Loucy (cell line): ENCODE measurements around the gene CHST6.
"Not testable (repeated sequence)": the region's sequence is repeated elsewhere in the genome, so short reads cannot be mapped to it uniquely, and the experiment has no call there.

ENCODE experiments used
- H2AFZ ChIP-seq: fragments of 200-600 bp; sonication (generic); 2 replicates; pipeline ENCODE4 v1.6.0; 2016; ENCODE audit warnings: antibody characterized with exemption, mild to moderate bottlenecking, low read length, moderate library complexity
- H3F3A ChIP-seq: fragments of 200-600 bp; 2 replicates; pipeline ENCODE4 v1.6.0; 2016; ENCODE audit warnings: antibody characterized with exemption, low read depth, mild to moderate bottlenecking
- H3K27me3 ChIP-seq: fragments of 200-600 bp; sonication (generic); 2 replicates; pipeline ENCODE4 v1.6.1; 2014; ENCODE audit warnings: low read length, mild to moderate bottlenecking; ENCODE audit not compliant: insufficient read depth, poor library complexity, severe bottlenecking
- H3K36me3 ChIP-seq: fragments of 200-600 bp; sonication (generic); 2 replicates; pipeline ENCODE4 v1.6.1; 2016; ENCODE audit warnings: low read length; ENCODE audit not compliant: insufficient read depth
- H3K4me1 ChIP-seq: fragments of 200-600 bp; sonication (generic); 2 replicates; pipeline ENCODE4 v1.5.1; 2014; ENCODE audit warnings: low read length, mild to moderate bottlenecking; ENCODE audit not compliant: insufficient read depth, poor library complexity, severe bottlenecking
- H3K4me2 ChIP-seq: fragments of 200-600 bp; sonication (generic); 2 replicates; pipeline ENCODE4 v1.6.0; 2014; ENCODE audit warnings: antibody characterized with exemption, low read length, low read depth, mild to moderate bottlenecking; ENCODE audit not compliant: poor library complexity, severe bottlenecking
- H3K4me3 ChIP-seq: fragments of 200-600 bp; sonication (generic); 2 replicates; pipeline ENCODE4 v1.5.1; 2014; ENCODE audit warnings: low read length, mild to moderate bottlenecking, mixed read lengths; ENCODE audit not compliant: poor library complexity, severe bottlenecking
- H3K79me2 ChIP-seq: fragments of 200-600 bp; sonication (generic); 2 replicates; pipeline ENCODE4 v1.6.1; 2014; ENCODE audit warnings: low read length; ENCODE audit not compliant: insufficient read depth
- H3K9ac ChIP-seq: fragments of 200-600 bp; sonication (generic); 2 replicates; pipeline ENCODE4 v1.6.0; 2014; ENCODE audit warnings: mild to moderate bottlenecking, low read depth, low read length, moderate library complexity; ENCODE audit not compliant: poor library complexity, severe bottlenecking
- H3K9me2 ChIP-seq: fragments of 200-600 bp; sonication (generic); replicated peaks from 2 replicates; pipeline ENCODE4 v1.6.1; 2016; ENCODE audit warnings: low read depth, low read length, mixed read lengths
- H3K9me3 ChIP-seq: fragments of 200-600 bp; sonication (generic); 2 replicates; pipeline ENCODE4 v1.6.1; 2014; ENCODE audit warnings: mild to moderate bottlenecking, antibody characterized with exemption, low read length, low read depth; ENCODE audit not compliant: insufficient read depth
- H4K20me1 ChIP-seq: fragments of 200-600 bp; sonication (generic); 2 replicates; pipeline ENCODE4 v1.6.0; 2014; ENCODE audit warnings: antibody characterized with exemption, low read length, mild to moderate bottlenecking; ENCODE audit not compliant: insufficient read depth, poor library complexity, severe bottlenecking
- EZH2phosphoT487 ChIP-seq: fragments of 200-600 bp; IDR thresholded peaks from 2 replicates; pipeline ENCODE4 v1.6.1; 2018; ENCODE audit warnings: antibody characterized with exemption, mild to moderate bottlenecking, moderate library complexity, borderline replicate concordance
- TF ChIP-seq, protein P1 (sequence below): fragments of 200-600 bp; sonication (generic); conservative IDR thresholded peaks from 2 replicates; pipeline ENCODE4 v1.5.1; 2014; ENCODE audit warnings: mild to moderate bottlenecking, antibody characterized with exemption, low read length

CHST6 gene

DNA sequence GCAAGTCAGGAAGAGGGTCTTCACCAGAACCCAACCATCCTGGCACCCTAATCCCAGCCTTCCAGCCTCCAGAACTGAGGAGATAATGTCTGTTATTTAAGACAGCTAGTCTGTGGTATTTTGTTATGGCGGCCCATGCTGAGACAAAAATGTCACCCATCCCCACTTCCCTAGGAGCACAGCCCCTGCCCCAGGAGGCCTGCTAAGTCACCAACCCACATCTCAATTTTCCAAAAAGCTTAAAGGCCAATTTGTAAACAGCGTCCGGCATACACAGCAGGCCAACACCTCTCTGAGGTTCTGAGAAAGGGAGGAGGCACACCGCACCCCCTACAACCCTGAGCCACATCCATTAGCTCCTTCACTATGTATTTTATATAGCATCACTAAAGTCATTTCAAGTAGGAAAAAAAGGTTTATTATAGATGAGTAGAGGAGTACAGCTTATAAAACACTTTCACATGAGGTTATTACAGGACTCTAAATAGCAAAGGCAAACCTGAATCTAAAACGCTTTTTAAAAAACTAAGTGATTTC is 37.7 kb downstream of the CHST6 start:
- Histone ChIP-seq H3K4me2 (no peak overlapping the region), H4K20me1 (peaks cover 65% of the 10 kb centered on the region), H3K36me3 (no peaks in the 10 kb centered on the region), H3K79me2 (peaks cover 93% of the 10 kb centered on the region), H3K4me1 (peaks cover 34% of the 10 kb centered on the region), H3K4me3 (no peak overlapping the region), H3K9me2 (no peaks in the 10 kb centered on the region), H3K27me3 (no peaks in the 10 kb centered on the region), H2AFZ (no peak overlapping the region), H3F3A (no peaks in the 10 kb centered on the region), H3K9ac (no peak overlapping the region), H3K9me3 (no peaks in the 10 kb centered on the region)
- no peak for TF ChIP-seq EZH2phosphoT487
- TF ChIP-seq, protein P1, sequence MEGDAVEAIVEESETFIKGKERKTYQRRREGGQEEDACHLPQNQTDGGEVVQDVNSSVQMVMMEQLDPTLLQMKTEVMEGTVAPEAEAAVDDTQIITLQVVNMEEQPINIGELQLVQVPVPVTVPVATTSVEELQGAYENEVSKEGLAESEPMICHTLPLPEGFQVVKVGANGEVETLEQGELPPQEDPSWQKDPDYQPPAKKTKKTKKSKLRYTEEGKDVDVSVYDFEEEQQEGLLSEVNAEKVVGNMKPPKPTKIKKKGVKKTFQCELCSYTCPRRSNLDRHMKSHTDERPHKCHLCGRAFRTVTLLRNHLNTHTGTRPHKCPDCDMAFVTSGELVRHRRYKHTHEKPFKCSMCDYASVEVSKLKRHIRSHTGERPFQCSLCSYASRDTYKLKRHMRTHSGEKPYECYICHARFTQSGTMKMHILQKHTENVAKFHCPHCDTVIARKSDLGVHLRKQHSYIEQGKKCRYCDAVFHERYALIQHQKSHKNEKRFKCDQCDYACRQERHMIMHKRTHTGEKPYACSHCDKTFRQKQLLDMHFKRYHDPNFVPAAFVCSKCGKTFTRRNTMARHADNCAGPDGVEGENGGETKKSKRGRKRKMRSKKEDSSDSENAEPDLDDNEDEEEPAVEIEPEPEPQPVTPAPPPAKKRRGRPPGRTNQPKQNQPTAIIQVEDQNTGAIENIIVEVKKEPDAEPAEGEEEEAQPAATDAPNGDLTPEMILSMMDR: no peak

DNA sequence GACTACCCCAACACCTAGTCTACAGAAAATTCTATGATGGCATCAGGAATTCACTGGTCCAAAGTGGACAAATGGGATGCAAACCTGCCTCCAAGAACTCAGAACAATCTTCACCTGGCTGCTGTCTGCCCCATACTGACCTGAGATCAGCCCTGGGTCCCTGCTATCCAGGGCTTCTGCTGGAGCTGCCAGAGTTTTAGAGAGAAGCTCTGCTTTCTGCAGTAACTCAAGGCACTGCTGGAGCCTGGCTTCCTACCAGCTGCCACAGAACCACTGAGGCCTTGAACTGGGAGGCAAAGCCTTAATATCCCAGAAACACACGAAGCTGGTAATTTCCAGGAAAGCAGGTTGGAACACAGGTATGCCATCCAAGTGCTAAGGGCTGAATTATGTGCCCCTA is 38.3 kb downstream of the CHST6 start:
- Histone ChIP-seq H3F3A (no peaks in the 10 kb centered on the region), H3K4me1 (peaks cover 30% of the 10 kb centered on the region), H3K79me2 (peaks cover 92% of the 10 kb centered on the region), H3K36me3 (no peaks in the 10 kb centered on the region), H3K4me3 (no peak overlapping the region), H3K27me3 (no peaks in the 10 kb centered on the region), H3K9me3 (no peaks in the 10 kb centered on the region), H3K4me2 (no peak overlapping the region), H3K9me2 (no peaks in the 10 kb centered on the region), H2AFZ (no peak overlapping the region), H4K20me1 (peaks cover 60% of the 10 kb centered on the region), H3K9ac (no peak overlapping the region)
- TF ChIP-seq, protein P1: no peak
- TF ChIP-seq EZH2phosphoT487: no peak

DNA sequence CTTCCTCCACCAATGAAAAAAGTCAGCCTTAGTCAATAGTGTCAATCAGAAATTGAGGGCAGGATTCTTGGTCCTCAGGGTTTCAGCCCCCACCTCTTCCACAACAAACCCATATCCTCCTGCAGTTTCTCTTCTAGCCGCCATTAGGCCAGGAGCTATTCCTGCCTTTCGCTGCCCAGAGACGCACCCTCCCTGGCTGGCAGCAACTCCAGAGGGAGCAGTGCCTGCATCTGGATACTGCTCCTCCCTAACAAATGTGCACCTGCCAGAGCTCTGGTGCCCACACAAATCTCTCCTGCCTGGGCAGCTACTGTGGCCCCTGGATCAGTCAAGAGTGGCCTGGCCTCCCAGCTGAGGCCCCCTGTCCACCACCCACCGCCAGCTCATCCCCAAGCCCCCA is 38.8 kb downstream of the CHST6 start:
- not testable (repeated sequence) for H3K4me3 ChIP-seq, H3F3A ChIP-seq
- H3K79me2 ChIP-seq: peaks cover 90% of the 10 kb centered on the region

DNA sequence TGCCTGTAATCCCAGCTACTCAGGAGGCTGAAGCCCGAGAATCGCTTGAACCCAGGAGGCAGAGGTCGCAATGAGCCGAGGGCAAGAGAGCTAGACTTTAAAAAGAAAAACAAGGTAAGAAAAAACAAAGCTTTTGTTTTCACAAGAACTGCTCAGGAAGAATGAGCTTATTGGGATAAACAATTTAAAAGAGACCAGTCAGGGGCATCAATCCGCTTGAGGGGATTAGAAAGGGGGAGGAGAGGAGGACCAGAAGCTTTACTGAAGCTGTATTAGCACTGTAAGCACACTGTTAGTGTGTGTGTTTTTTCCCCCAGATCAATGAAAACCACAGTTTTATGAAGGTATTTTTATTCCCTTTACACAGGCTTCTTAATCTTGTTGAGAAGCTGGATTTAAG is 39.6 kb downstream of the CHST6 start:
- peaks cover 48% of the 10 kb centered on the region for H4K20me1 ChIP-seq
- H3K9ac ChIP-seq: no peak overlapping the region
- no peaks in the 10 kb centered on the region for H3K9me2 ChIP-seq
- no peaks in the 10 kb centered on the region for H3F3A ChIP-seq
- no peaks in the 10 kb centered on the region for H3K9me3 ChIP-seq
- peaks cover 10% of the 10 kb centered on the region; the same call in 1 of the 2 replicates for H3K36me3 ChIP-seq
- H3K4me1 ChIP-seq: peaks cover 19% of the 10 kb centered on the region
- TF ChIP-seq EZH2phosphoT487: no peak
- TF ChIP-seq, protein P1: no peak
- no peak overlapping the region for H3K4me2 ChIP-seq
- no peak overlapping the region for H3K4me3 ChIP-seq
- no peak overlapping the region for H2AFZ ChIP-seq
- H3K27me3 ChIP-seq: no peaks in the 10 kb centered on the region
- H3K79me2 ChIP-seq: peaks cover 89% of the 10 kb centered on the region

More for the DNA sequence above, 38.8 kb downstream of the CHST6 start:
- H3K36me3 ChIP-seq, H3K9me2 ChIP-seq, H3K4me2 ChIP-seq, H3K9me3 ChIP-seq, H2AFZ ChIP-seq, H3K9ac ChIP-seq, H3K27me3 ChIP-seq: not testable (repeated sequence)
- H3K4me1 ChIP-seq: peaks cover 26% of the 10 kb centered on the region
- peaks cover 55% of the 10 kb centered on the region for H4K20me1 ChIP-seq
